ENCODE results near the gene SCG3.
A peak's percentile ranks its signal among the peaks of the same experiment; 100 is the strongest.

Gene SCG3

DNA sequence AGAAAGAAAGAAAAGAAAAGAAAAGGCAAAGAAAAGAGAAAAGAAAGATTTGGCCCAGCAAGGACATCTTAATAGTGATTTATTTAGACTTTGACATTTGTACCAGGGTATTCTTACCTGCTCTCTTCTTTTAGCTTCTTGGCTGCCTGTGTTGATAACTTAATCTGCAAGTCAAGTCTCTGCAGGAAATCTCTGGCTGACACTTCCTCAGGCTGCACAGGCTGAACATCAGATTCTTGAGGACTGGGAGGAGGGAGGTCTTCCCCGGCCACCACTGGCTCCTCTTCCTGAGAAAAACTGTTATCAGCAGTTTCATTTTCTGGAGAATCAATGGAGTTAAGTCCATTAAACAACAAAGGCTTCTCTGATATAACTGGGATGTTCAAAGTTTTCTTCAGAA lies 43.4 kb downstream of the SCG3 start:
- no peak overlapping the region for H2AFZ ChIP-seq (ENCODE audit: low read depth, low read length)
- no peak overlapping the region for H3K27ac ChIP-seq (ENCODE audit: low read length)
- no peak overlapping the region for H3K4me2 ChIP-seq (ENCODE audit: insufficient read depth, low read length)
- H4K20me1 ChIP-seq (ENCODE audit: insufficient read depth, low read length), result peaks cover 8% of the 10 kb centered on the region; the same call in 1 of the 2 replicates
- 0 out of 2 replicates have a peak, but pooled peaks cover under 1% of the 10 kb centered on the region for H3K4me1 ChIP-seq (ENCODE audit: insufficient read depth, low read length)
- H3K79me2 ChIP-seq (ENCODE audit: insufficient read depth, low read length), result peaks cover 29% of the 10 kb centered on the region
- DNase-seq (no peak), ATAC-seq (ENCODE audit: insufficient read depth, low read depth) (no peak)
- no peaks in the 10 kb centered on the region for H3K27me3 ChIP-seq (ENCODE audit: insufficient read depth, low read length, poor library complexity)
- H3K9ac ChIP-seq (ENCODE audit: low read depth, low read length), result no peak overlapping the region
- TF ChIP-seq CTCF (IDR thresholded peaks at IDR 0.05; ENCODE audit: borderline replicate concordance, extremely low read depth, low read length, poor library complexity, severe bottlenecking) (no peak), EZH2 (IDR thresholded peaks at IDR 0.05; ENCODE audit: borderline replicate concordance, low read depth, low read length, severe bottlenecking) (no peak)
- H3K36me3 ChIP-seq (ENCODE audit: insufficient read depth, low read length), result peaks cover 32% of the 10 kb centered on the region
- no peak overlapping the region for H3K4me3 ChIP-seq (ENCODE audit: low read depth in 1 of 2, low read length in 2 of 2)
- no peaks in the 10 kb centered on the region for H3K9me3 ChIP-seq (ENCODE audit: insufficient read depth, low read length, severe bottlenecking)

DNA sequence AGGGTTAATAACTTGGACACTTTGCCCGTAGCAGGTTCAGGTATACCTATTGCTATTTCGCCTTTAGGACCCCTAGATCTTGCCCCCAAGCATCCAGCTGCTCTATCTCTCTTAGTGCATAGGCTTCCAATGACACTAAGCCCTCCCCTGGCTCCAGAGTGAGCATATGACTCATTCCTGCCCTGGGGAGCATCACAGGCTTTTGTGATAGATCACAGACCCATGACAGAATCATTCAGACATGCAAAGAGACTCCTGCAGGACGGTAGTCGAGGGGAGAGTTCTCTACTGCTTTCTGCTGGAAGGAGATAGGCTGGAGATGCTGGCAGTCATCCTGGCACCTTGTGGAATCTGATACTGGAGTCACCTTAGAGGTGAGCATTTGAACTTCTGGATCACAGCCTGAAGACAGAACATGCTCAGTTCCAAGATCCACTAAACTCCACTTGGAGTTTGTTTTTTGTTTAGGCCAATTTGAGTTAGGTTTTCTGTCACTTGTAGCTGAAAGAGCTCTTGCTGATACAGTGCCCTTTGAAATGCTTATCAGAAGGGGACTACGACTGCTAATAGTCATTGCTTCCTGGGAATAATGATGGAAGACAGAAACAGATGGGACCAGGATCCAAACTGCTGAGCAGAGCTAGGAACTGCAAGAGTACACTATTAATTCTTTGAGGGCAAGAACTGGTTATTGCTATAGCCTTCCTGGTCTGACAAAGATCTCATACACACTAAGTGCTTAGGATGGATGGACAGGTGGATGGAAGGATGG lies 45.2 kb downstream of the SCG3 start:
- Histone ChIP-seq H3K27me3 (ENCODE audit: insufficient read depth, low read length, poor library complexity) (no peaks in the 10 kb centered on the region), H3K9ac (ENCODE audit: low read depth, low read length) (no peak overlapping the region), H4K20me1 (ENCODE audit: insufficient read depth, low read length) (peaks cover 8% of the 10 kb centered on the region; the same call in 1 of the 2 replicates), H3K4me1 (ENCODE audit: insufficient read depth, low read length) (peaks cover 16% of the 10 kb centered on the region), H3K36me3 (ENCODE audit: insufficient read depth, low read length) (peaks cover 27% of the 10 kb centered on the region), H3K4me3 (ENCODE audit: low read depth in 1 of 2, low read length in 2 of 2) (no peak overlapping the region), H3K27ac (ENCODE audit: low read length) (no peak overlapping the region), H3K79me2 (ENCODE audit: insufficient read depth, low read length) (peaks cover 46% of the 10 kb centered on the region), H3K9me3 (ENCODE audit: insufficient read depth, low read length, severe bottlenecking) (no peaks in the 10 kb centered on the region), H2AFZ (ENCODE audit: low read depth, low read length) (no peak overlapping the region), H3K4me2 (ENCODE audit: insufficient read depth, low read length) (no peak overlapping the region)
- TF ChIP-seq EZH2 (IDR thresholded peaks at IDR 0.05; ENCODE audit: borderline replicate concordance, low read depth, low read length, severe bottlenecking) (no peak), CTCF (IDR thresholded peaks at IDR 0.05; ENCODE audit: borderline replicate concordance, extremely low read depth, low read length, poor library complexity, severe bottlenecking) (no peak)
- DNase-seq (no peak), ATAC-seq (ENCODE audit: insufficient read depth, low read depth) (peak; percentile 47; the same call in 1 of the 3 replicates)

- Histone ChIP-seq H3K27me3 (ENCODE audit: insufficient read depth, low read length, poor library complexity) (no peaks in the 10 kb centered on the region), H3K27ac (ENCODE audit: low read length) (peak overlapping the region; percentile 33; the same call in 1 of the 2 replicates), H3K4me1 (ENCODE audit: insufficient read depth, low read length) (peaks cover 24% of the 10 kb centered on the region), H3K4me3 (ENCODE audit: low read depth in 1 of 2, low read length in 2 of 2) (no peak overlapping the region), H3K36me3 (ENCODE audit: insufficient read depth, low read length) (peaks cover 20% of the 10 kb centered on the region), H3K9ac (ENCODE audit: low read depth, low read length) (no peak overlapping the region), H3K79me2 (ENCODE audit: insufficient read depth, low read length) (peaks cover 49% of the 10 kb centered on the region), H3K4me2 (ENCODE audit: insufficient read depth, low read length) (no peak overlapping the region), H4K20me1 (ENCODE audit: insufficient read depth, low read length) (peaks cover 8% of the 10 kb centered on the region; the same call in 1 of the 2 replicates), H2AFZ (ENCODE audit: low read depth, low read length) (no peak overlapping the region), H3K9me3 (ENCODE audit: insufficient read depth, low read length, severe bottlenecking) (no peaks in the 10 kb centered on the region)
- DNase-seq (no peak), ATAC-seq (ENCODE audit: insufficient read depth, low read depth) (no peak)
- TF ChIP-seq CTCF (IDR thresholded peaks at IDR 0.05; ENCODE audit: borderline replicate concordance, extremely low read depth, low read length, poor library complexity, severe bottlenecking) (peak; percentile 5), EZH2 (IDR thresholded peaks at IDR 0.05; ENCODE audit: borderline replicate concordance, low read depth, low read length, severe bottlenecking) (no peak)
Observed at GRCh38 chr15:51727141-51727897, 46.0 kb downstream of the SCG3 start.
